Stromal cell of bone marrow (primary cell): ENCODE data around the gene ZFYVE21.

Experiments
- DNase-seq: peaks from one replicate; pipeline ENCODE4 v3.0.0-alpha.2; 2012; ENCODE audit warnings: low read depth

The ZFYVE21 gene

DNA sequence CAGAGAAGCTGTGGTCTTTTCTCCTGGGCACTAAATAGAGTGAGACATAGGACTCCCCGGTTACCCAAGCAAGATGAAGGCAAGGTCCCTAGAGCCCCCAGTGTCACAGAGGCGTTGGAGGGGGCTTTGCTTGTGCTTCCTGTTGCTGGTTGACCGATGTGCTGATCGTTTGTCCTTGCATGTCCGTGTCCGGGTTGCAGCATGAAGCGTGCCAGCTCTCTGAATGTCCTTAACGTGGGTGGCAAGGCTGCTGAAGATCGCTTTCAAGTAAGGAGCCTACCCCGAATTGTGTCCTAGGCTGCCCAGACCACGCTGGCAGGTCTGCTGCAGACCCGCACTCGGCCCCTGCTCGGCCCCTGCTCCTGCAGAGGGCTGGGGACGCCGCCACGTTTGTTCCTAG, 23.5 kb upstream of the ZFYVE21 start:
- no peak for DNase-seq

DNA sequence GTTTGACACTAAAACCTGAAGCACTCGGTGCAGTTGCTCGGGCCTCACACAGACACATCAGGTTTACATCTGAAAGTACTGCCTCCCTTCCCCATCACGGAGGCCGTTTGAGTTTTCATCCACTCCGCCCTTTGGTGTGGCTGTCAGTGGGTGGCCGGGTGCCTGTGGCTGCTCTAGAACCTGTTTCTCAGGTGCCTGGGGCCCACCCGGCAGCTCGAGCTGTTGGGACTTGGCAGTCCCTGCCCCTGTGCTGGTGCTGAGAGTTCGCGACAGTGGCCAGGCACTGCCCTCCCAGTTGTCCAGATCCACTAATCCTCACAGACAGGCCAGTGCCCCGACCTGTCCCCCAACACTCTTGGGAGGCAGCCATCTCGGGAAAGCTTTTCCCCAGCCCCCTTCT, 22.7 kb upstream of the ZFYVE21 start:
- no peak for DNase-seq

DNA sequence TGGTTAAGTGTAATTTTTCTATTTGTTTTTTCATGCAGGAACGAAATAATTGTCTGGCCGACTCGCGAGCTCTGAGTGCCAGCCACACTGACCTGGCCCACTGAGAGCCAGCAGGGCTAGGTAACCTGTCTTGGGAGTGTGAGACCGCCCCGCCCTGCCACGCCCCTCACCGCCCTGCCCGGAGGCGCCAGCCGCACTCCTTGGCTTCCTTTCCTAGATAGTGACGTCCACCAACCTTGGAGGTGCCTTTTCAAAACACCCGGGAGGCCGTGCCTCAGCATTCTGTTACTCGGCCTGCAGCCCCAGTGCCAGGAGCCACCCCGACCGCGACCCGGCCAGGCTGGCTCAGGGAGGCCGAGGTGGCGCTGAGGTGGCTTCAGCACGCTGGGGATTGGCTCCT, 22.1 kb upstream of the ZFYVE21 start:
- no peak for DNase-seq

DNA sequence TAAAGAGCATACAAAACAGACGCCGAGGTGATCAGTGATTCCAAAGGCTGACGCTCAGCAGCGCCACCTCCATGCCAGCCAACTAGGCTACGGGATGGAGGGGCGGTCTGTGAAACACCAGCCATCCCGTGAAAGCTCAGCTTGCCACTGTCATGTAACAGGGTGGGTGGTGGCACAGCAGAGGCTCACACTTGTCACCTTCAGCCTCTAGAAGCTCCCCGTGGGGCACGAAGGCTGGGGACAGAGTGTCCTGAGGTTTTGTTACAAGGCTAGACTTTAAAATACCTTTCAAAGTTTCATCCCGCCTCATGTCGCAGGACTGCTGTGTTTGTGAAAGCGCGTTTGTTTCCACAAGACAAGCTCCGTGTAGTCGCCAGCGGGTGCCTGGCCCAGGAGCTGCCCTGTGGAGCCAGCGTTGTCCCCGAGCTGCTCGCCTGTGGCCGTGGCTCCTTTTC, 21.0 kb upstream of the ZFYVE21 start:
- no peak for DNase-seq

DNA sequence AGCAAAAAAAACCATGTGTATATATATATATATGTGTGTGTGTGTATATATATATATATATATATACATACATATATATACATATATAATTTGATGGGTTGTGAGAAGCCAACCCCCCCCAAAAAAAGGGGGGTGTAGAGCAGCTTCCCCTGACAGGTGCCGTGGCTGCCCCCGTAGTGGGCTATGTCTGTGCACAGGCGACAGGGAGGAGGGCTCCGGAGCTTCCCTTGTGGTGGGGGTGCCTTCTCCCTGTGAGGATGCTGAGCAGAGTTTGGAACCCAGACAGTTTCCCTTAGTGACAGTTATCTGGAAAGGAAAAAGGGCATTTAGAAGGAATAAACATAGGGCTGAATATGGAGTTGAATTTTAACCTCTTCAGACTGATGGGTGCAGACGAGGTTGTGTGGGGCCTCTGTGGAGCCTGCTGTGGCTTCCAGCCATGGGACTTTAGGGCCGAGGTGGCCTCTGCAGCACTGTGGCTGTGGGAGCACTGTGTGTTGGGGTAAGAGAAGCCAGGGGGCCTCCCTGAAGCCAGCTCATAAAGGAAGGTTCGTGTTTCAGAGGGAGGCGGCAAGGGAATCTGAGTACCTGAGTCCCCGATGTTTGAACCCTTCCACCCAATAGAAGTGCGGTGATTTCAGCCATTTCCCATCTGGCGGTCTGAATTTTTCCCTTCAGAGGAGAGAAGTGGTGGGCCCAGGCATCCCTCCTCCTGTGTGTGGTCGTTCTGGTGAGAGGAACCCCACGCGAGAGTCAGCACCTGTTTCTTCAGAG, 20.1 kb upstream of the ZFYVE21 start:
- no peak for DNase-seq

DNA sequence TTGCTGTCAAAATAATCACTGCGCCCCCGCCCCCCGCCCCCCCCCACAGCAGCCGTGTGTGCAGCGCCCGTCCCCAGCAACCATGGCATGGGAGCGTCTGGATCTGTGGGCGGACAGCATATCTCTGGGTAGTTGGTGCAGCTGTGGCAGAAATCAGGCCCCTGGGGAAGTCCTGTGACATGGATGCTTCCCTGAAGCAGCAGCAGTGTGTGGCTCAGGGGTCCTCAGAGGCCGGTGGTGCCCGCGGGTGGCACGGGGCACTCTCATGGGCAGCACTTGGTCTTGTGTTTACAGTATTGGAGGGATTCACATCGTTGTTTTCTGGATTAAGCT, 19.6 kb upstream of the ZFYVE21 start:
- DNase-seq = no peak

DNA sequence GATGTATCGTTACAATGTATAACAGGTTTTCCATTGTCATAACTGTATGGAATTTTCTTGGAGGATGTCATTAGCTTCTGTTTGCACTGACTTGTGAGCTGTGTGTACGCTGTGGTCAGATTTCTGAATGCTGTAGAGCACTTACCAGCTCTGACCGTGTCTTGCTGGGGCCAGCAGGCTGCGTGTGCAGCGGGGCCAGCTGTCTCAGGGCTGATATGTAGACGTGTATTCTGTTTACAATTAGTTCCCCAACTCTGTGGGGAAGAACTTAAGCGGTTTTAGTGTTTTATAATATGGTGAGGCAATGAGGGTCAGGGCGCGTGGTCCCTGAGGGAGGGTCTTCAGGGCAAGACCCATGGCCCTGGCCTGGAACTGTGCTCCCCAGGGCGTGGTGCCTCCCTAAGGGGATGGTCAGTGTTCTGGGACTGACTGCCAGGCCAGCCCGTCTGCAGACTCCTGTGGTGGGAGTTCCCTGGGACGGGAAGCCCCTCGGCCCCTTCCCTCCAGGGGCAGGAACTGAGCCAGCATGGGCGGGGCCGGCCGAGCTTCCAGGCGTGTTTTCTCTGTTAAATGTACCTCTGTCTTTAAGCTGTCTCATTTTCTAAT, 19.0 kb upstream of the ZFYVE21 start:
- DNase-seq = no peak

DNA sequence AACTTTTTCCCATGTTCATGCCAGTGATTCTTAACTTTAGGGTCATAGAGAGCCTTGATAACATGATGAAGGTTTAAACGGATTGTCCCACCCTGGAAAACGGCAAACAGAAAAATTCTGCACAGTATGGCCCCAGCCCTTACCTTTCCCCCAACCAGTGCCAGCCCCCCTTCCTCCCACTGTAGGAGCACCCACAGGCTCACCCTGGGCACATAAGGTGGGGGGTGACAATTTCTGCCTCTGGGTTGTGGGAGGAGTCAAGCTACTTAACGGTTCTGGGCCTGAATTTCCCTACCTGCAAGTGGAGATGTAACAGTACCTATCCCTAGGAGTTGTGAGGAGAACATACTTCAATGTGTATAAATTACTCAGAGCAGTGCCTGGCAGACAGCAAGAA, 18.4 kb upstream of the ZFYVE21 start:
- no peak for DNase-seq

DNA sequence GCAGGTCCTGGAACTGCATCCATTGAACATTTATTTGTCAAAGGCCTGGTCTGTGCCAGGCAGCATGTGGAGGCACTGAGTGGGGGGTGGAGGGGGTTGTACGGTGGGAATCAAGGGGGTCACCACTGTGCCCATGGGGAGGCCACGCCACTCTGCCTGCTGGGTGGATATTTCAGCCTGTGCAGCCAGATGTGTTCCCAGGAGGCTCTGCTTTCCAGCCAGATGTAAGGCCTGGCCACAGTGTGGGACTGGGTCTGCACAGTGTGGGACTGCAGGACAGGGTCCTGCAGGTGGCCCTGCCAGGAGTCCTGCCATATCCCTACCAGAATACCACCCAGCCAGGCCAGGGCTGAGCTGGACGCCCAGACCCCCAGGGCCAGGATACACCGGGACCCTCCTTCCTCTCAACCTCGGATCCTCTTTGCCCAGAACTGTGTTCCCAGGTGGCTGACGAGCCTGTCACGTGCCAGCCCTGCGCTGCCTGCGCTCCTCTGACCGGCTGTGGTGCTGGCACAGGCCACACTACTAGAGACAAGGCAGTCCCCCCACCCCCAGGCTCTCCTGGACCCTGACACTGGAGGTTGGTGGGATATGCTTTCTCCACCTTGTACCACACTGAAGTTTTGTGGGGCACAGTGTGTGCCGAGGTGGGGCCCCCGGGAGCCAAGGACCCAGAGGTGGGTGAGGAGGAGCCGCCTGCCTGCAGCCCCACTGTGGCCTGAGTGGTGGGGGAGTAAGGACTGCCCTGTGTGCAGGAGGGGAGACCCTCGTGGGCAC, 17.8 kb upstream of the ZFYVE21 start:
- no peak for DNase-seq

DNA sequence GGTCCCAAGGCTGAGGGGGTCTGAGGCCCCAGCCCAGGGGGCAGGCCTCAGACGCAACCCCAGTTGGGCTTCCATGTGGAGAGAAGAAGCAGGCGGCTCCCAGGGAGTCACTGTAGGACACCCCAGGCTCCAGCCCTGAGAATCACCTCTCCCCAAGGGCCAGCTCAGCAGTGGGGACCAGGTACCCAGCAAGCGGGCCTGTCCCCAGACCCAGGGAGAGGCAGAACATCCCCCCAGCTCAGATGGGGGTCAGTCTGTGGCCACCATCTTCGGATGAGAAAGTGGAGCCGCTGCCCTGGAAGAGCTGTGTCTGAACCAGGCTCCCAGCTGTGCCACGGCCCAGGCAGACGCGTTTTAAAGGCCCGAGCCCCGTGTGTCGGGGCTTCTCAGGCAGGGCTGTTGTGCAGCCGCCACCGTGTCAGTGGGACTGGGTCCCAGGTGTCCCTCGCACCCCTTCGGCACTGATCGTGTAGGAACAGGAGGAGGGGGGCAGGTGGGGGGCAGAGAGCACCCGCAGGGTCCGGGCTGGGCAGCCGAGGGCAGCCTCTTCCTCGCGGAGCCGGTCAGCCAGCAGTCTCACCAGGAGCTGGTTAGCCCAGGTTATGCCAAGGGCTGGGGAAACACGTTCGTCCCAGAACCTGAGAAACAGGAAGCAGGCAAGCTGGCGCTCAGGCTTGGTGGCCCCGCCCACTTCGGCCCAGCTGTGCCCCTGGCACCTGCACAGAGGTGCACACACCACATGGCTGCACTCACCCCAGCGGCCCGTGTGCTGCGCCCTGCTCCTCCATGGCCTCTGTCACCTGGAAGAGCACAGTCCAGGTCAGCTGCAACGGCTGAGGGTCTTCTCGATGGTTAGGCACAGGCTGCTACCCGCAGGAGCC, 17.0 kb upstream of the ZFYVE21 start:
- no peak for DNase-seq

DNA sequence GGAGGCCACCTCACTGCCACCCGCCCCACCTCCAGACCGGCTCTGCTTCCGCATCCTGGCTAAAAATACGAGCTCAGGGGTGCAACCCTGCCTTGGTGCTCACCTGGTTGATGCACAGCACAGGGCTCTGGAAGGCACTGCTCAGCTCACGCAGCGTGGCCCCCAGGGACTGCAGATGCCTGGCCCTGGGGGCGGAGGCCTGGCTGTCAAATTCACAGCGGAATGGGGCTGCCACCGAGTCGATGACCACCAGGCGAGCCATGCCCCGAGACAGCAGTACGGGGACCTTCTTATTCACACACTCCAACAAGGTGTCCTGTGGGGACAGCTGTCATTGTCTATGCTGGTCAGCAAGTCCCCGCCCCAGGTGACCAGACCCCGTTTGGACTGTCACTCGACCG, 16.3 kb upstream of the ZFYVE21 start:
- DNase-seq = no peak

DNA sequence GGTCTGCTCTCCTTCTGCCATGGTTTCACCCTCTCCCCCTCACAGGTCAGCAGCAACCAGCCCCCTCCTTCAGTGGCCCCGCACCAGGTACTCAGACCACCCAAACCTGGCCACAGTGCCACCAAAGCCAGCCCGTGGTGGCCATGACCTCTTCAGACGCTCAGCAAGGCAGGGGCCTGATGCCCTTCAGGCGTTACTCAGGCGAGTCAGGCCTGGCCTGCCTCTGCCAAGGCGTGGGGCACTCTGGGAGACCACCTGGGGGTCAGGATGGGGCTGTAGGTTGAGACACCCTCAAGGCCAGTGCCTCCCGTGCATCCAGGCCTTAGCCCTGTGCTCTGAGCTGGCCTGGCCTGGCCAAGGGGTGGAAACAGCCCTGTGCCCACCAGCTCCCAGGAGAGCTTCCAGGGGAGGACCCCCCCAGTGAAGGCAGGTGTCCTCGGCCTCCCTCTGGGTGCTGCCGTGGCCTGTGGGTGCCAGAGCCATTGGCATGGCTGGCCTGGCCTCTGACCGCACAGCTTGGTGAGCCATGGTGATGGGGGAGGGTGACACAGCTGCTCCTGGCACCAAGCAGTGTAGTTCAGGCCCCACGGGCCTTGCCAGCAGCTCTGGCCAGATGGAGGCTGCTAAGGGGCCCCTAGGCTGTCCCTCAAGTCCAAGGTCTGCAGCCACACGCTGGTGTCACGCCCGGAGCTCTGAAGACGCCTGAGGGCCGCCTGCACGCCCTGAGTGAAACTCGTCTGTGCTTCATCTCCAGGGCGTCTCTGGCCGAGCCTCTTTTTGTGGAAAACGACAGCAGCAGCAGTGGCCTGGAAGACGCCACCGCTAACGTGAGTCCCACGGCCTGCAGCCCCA, 15.5 kb upstream of the ZFYVE21 start:
- DNase-seq = no peak

DNA sequence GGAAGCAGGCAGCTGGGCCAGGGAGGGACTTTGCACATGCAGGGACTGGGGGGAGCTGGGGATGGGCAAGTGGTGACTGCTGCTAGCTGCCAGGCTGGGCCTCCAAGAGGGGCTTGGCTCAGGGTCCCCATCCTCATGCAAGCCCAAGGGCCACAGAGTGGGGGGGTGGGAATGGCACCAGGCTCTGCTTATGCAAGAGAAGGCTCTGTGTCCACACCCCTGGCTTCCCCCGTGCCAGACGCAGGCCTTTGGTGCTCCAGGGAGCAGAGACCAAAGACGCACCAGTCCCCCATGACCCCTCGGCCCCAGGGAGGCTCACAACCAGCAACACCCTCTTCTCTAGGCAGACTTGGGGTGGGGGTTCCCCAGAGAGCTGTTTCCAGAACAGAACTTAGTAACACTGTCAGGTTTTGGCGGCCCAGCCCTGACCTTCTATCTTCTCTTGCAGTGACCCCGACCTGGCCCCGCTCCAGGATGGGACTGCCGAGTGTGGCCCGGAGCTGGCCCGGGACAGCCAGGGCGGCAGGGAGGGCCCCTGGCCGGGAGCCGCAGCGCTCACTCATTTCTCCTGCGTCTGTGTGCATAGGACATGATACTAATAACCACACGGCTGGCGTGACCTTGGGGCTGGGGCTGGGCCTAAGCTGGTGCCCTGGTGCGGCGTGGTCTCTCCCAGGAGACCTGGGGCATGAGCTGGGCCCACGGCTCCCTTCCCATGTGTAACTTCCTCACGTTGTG, 14.7 kb upstream of the ZFYVE21 start:
- DNase-seq = no peak

DNA sequence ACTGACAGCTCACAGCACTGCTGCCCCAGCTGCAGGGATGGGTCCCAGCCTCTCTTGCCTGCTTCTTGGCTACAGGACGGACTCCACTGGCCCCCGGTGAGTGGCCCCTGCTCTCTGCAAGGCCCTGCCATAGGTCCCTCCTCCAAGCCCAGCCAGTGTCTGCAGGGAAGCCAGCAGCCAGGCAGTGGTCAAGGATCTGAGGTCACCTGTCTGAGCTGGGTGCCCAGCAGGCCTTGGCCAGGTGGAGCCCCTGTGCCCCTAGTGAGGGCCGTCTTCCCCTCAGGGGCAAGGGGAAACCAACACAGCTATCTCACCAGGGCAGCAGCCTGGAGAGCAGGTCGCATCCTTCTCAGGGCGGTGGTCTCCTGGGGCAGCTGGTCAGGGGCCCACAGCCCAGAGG, 13.5 kb upstream of the ZFYVE21 start:
- no peak for DNase-seq

DNA sequence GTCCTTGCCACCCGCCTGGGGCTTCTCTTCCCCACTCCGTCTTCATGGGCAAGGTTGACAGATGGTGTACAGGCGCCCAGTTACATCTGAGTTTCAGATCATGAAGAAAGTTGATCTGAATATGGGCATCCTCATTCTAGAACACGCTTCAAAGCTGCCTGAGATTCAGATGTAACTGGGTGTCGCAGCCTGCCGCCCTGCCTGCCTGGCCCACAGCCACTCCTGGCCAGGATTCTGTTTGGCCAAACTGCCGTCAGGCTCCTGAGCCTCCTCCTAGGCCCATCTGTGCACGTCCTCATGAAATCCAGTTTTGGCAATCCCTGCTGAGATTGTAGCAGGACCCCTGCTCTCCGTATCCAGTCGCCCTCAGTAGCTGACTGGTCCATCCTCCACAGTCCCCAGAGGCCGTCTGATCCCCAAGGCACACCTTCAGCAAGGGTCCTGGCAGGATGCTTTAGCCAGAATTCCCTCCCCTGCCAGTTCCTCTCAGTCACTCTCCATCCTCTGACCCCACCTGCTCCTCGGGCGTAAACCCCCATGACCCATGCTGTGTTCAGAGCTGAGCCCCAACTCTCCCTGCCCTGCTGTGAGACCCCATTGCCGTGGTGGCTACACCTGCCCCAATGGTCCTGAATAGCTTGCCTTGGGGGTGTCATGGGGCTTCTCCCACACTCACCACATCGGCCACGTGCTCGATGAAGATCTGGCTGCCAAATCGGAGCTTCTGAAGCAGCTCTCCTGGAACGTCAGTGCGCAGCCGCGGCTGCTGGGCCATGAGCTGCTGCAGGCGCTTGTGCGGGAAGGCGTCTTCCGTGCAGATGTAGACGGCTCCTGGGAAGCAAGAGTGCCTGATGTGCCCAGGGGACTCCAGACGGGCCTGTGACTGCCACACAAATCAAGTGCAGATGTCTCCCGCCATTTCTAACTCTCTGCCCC, 12.8 kb upstream of the ZFYVE21 start:
- no peak for DNase-seq

DNA sequence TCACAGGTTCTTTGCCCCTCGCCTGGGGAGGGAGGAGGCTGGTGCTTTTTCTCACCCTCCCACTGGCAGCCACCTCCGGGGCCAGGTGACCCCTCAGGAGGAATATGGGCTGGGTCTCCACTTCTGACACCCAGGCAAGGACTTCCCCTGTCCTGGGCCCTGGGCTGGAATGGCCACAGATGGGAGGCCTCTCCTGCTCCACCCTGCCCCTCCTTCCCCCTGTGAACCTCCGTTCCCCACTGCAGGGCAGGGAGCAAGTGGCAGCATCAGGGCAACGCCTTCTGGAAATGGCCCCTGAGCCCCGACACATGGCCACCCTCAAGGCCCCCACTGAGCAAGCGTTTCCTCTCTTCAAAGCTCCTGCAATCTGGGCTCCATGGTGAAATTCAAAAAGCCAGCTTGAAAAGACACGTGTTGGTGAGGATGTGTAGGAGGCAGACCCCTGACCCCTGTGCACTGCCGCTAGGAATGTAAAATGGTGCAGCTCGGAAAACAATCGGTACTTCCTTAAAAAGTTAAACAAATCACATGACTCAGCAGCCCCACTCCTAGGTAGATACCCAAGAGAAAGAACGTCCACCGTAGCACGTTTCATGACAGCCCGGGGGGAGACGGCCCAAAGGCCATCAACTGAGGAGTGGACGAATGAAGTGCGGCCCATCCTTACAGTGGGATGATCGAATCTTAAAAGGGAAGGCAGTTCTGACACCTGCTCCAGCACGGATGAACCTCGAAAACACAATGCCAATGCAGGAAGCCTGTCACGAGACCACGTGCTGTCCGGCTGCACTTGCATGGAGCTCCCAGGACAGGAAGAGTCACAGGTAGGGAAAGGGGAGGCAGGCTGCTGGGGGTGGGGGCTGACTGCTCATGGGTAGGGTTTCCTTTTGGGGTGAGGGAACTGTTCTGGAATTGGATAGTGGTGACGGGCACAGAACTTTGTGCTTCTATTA, 11.9 kb upstream of the ZFYVE21 start:
- no peak for DNase-seq

DNA sequence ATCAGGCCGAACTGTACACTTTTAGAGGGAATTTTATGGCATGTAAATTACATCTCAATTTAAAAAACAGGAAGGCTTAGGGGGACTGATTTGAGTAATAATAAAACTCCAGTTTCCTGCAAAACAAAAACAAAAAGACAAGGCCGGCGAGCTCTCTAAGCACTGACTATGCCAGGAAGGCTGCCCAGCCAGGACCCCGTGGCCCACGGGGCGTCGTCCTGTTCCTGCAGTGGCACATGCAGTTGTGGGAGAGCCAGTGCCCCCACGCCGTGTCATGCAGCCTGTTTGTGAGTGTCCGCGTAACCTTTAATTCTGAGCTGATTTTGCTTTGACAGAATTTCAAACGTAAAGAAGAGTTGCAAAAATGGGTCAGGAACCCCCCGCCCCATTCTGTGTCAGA, 10.9 kb upstream of the ZFYVE21 start:
- DNase-seq = no peak

DNA sequence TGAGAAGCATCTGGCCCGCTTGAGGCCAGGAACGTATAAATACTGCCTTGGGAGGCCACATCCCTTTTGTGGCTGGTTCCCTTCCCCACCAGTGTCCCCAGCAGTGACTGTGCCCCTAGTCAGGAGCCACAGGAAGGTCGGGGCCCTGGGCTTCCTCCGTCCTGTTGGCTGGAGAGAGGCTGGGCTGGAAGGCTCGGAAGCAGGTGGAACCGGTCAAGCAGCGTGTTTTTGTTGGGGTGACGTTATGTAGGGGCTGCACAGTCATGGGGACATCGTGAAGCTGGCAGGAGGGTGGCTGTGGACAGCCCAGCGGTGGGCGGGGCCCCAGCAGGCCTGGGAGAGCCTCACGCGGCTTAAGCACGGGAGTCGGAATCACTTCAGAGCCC, 10.5 kb upstream of the ZFYVE21 start:
- no peak for DNase-seq
